ENCODE data around the gene TSKS.

The TSKS gene

GRCh38 chr19:49786376-49786820 is 23.3 kb upstream of the TSKS start:
- POLR2A ChIA-PET = interaction anchor here (0.6 to 1.3 kb wide), 3 partner anchors 20 to 79 kb away, joined by 3 to 7 read pairs (median 4); partner anchors contain the start of genes AP2A1 and FUZ
- no peak for TF ChIP-seq ZNF626 (tag by site-specific recombination; IDR thresholded peaks at IDR 0.05)
- no peak for TF ChIP-seq AEBP2 (tag by site-specific recombination; IDR thresholded peaks at IDR 0.05; ENCODE audit: borderline replicate concordance)
- no peak for TF ChIP-seq ZNF768 (tag by site-specific recombination; IDR thresholded peaks at IDR 0.05)
- TF ChIP-seq ZBTB44 (tag by site-specific recombination; IDR thresholded peaks at IDR 0.05) = no peak
- TF ChIP-seq ZBTB48 (tag by site-specific recombination; IDR thresholded peaks at IDR 0.05) = no peak
- TF ChIP-seq SCRT2 (tag by site-specific recombination; IDR thresholded peaks at IDR 0.05) = no peak
- no peak for TF ChIP-seq ZNF488 (tag by site-specific recombination; IDR thresholded peaks at IDR 0.05)
- TF ChIP-seq ZNF654 (tag by site-specific recombination; IDR thresholded peaks at IDR 0.05; ENCODE audit: low read depth) = no peak
- no peak for TF ChIP-seq ZBTB26 (tag by site-specific recombination; optimal IDR thresholded peaks at IDR 0.05)
- TF ChIP-seq ZNF600 (tag by site-specific recombination; IDR thresholded peaks at IDR 0.05) = peak; percentile 63; the same call in 1 of the 2 replicates
- TF ChIP-seq ZNF214 (tag by site-specific recombination; IDR thresholded peaks at IDR 0.05; ENCODE audit: borderline replicate concordance) = no peak
- no peak for TF ChIP-seq ZNF624 (tag by site-specific recombination; IDR thresholded peaks at IDR 0.05)
- no peak for TF ChIP-seq ZNF398 (tag by site-specific recombination; IDR thresholded peaks at IDR 0.05)
- no peak for TF ChIP-seq ZNF521 (tag by site-specific recombination; IDR thresholded peaks at IDR 0.05)
- TF ChIP-seq IKZF3 (tag by site-specific recombination; IDR thresholded peaks at IDR 0.05) = no peak
- peak; percentile 37; the same call in 1 of the 2 replicates for TF ChIP-seq EGR2 (tag by site-specific recombination; IDR thresholded peaks at IDR 0.05; ENCODE audit: low read depth)
- TF ChIP-seq ZNF302 (tag by site-specific recombination; IDR thresholded peaks at IDR 0.05; ENCODE audit: low read depth) = no peak
- no peak for TF ChIP-seq ZBTB11 (tag by site-specific recombination; conservative IDR thresholded peaks at IDR 0.05; ENCODE audit: low read depth)
- TF ChIP-seq ATF2 (tag by site-specific recombination; IDR thresholded peaks at IDR 0.05; ENCODE audit: low read depth) = no peak
- TF ChIP-seq OSR2 (tag by site-specific recombination; IDR thresholded peaks at IDR 0.05) = no peak
- peak; percentile 37 for TF ChIP-seq ZFHX2 (tag by site-specific recombination; conservative IDR thresholded peaks at IDR 0.05)
- TF ChIP-seq GLI2 (tag by site-specific recombination; IDR thresholded peaks at IDR 0.05; ENCODE audit: borderline replicate concordance, low read depth) = no peak
- no peak for TF ChIP-seq ZNF404 (tag by site-specific recombination; IDR thresholded peaks at IDR 0.05)
- no peak for TF ChIP-seq ZNF433 (tag by site-specific recombination; IDR thresholded peaks at IDR 0.05; ENCODE audit: low read depth)
- no peak for TF ChIP-seq ZNF530 (tag by site-specific recombination; IDR thresholded peaks at IDR 0.05; ENCODE audit: low read depth)
- no peak for TF ChIP-seq ZNF658 (tag by site-specific recombination; IDR thresholded peaks at IDR 0.05)

More at GRCh38 chr19:49786376-49786820, 23.3 kb upstream of the TSKS start:
- 0 out of 2 replicates have a peak overlapping the region, but pooled peaks have one; percentile 16 for H3K27ac ChIP-seq (ENCODE audit: extremely low read depth, low read depth, low read length)
- no peaks in the 10 kb centered on the region for H3K9me3 ChIP-seq (ENCODE audit: control insufficient read depth, insufficient read depth, low read depth, low read length)
- CTCF ChIA-PET = interaction anchor here (0.5 to 0.7 kb wide), 3 partner anchors 10 to 313 kb away, joined by 3 to 4 read pairs (median 3); partner anchors contain the start of gene FLT3LG
- no peak overlapping the region for H3K4me3 ChIP-seq (ENCODE audit: low read depth, low read length)
- no peaks in the 10 kb centered on the region for H3K4me1 ChIP-seq (ENCODE audit: control insufficient read depth, insufficient read depth, low read length)
- peaks cover 33 to 66% of the 10 kb centered on the region in 2 experiments; a peak in 2 of 3 replicates for H3K36me3 ChIP-seq (ENCODE audit: control insufficient read depth in 2 of 2, insufficient read depth in 1 of 2, low read length in 2 of 2)
